CD14-positive monocyte (primary cell): ENCODE measurements around the gene FOXP1. TPM values are rescaled to one million over a fixed set of nuclear protein-coding genes. Genes with fewer than 3 reads are reported as not detected.
A peak's percentile ranks its signal among the peaks of the same experiment; 100 is the strongest.

Experiments
- DNase-seq, 3 donors: peaks; one replicate each; pipeline ENCODE4 v3.0.0-alpha.2; 2011 to 2022
- H2AFZ ChIP-seq: 2 replicates; pipeline ENCODE4 v1.6.0; 2012; ENCODE audit warnings: mild to moderate bottlenecking, low read depth, low read length, inconsistent platforms; ENCODE audit not compliant: insufficient read depth, poor library complexity, severe bottlenecking
- H3K27ac ChIP-seq, 2 donors: 1 replicate in 1 of 2; 2 replicates in 1 of 2; pipeline ENCODE4 v1.5.1; 2012 to 2013; ENCODE audit warnings: low read length in 2 of 2, control low read depth in 1 of 2, inconsistent platforms in 1 of 2, low read depth in 1 of 2, mild to moderate bottlenecking in 1 of 2
- H3K27me3 ChIP-seq, 2 donors: one replicate each; pipeline versions ENCODE4 v1.6.0 to v1.6.1; 2011 to 2013; ENCODE audit warnings: low read length in 2 of 2; ENCODE audit not compliant: control insufficient read depth in 2 of 2, insufficient read depth in 2 of 2
- H3K36me3 ChIP-seq, 2 donors: replicated peaks in 1 of 2; 1 replicate in 1 of 2; 2 replicates in 1 of 2; pipeline versions ENCODE4 v1.5.1 to v1.6.1; 2012 to 2013; ENCODE audit warnings: low read length in 2 of 2, control low read depth in 1 of 2, inconsistent platforms in 1 of 2, mild to moderate bottlenecking in 1 of 2; ENCODE audit not compliant: insufficient read depth in 2 of 2, control insufficient read depth in 1 of 2
- H3K4me1 ChIP-seq, 2 donors: 1 replicate in 1 of 2; 2 replicates in 1 of 2; pipeline versions ENCODE4 v1.5.1 to v1.6.1; 2012 to 2013; ENCODE audit warnings: low read length in 2 of 2, control low read depth in 1 of 2, inconsistent platforms in 1 of 2, mild to moderate bottlenecking in 1 of 2, moderate library complexity in 1 of 2; ENCODE audit not compliant: insufficient read depth in 2 of 2, control insufficient read depth in 1 of 2
- H3K4me2 ChIP-seq: replicated peaks from 2 replicates; pipeline ENCODE3; 2012; ENCODE audit warnings: low read length, moderate library complexity, mild to moderate bottlenecking; ENCODE audit not compliant: poor library complexity, severe bottlenecking; ENCODE audit errors: extremely low read depth
- H3K4me3 ChIP-seq, 3 experiments: fragments of 200-600 bp in 1 of 3; sonication (generic) in 1 of 3; replicated peaks in 1 of 3; 1 replicate in 2 of 3; 2 replicates in 1 of 3; pipeline ENCODE4 v1.5.1; 2011 to 2013; ENCODE audit warnings: low read length in 3 of 3, mild to moderate bottlenecking in 3 of 3, control low read depth in 2 of 3, low read depth in 2 of 3, inconsistent platforms in 1 of 3, moderate library complexity in 1 of 3
- H3K79me2 ChIP-seq: 2 replicates; pipeline ENCODE4 v1.6.0; 2012; ENCODE audit warnings: mild to moderate bottlenecking, control low read depth, inconsistent platforms, low read length, moderate library complexity; ENCODE audit not compliant: insufficient read depth
- H3K9ac ChIP-seq: 2 replicates; pipeline ENCODE4 v1.6.0; 2017; ENCODE audit warnings: low read length, mild to moderate bottlenecking; ENCODE audit not compliant: insufficient read depth, poor library complexity, severe bottlenecking
- H3K9me3 ChIP-seq, 2 donors: replicated peaks in 1 of 2; 1 replicate in 1 of 2; 2 replicates in 1 of 2; pipeline versions ENCODE4 v1.5.1 to v1.6.1; 2012 to 2013; ENCODE audit warnings: low read length in 2 of 2, control low read depth in 1 of 2; ENCODE audit not compliant: control insufficient read depth in 1 of 2, insufficient read depth in 1 of 2
- H4K20me1 ChIP-seq: 2 replicates; pipeline ENCODE4 v1.6.0; 2012; ENCODE audit warnings: mild to moderate bottlenecking, low read length, control low read depth, moderate library complexity; ENCODE audit not compliant: insufficient read depth
- H3K27ac Mint-ChIP-seq, 7 donors: one replicate each; pipeline ENCODE4 v1.8.0; 2020; ENCODE audit warnings: mild to moderate bottlenecking in 7 of 7, mixed read lengths in 7 of 7, moderate library complexity in 6 of 7, inconsistent platforms in 2 of 7
- H3K27me3 Mint-ChIP-seq, 3 donors: one replicate each; pipeline ENCODE4 v1.8.0; 2021 to 2022; ENCODE audit warnings: low read depth in 3 of 3, mild to moderate bottlenecking in 3 of 3, mixed read lengths in 3 of 3, moderate library complexity in 3 of 3, inconsistent platforms in 1 of 3
- H3K36me3 Mint-ChIP-seq, 2 donors: one replicate each; pipeline ENCODE4 v1.8.0; 2020; ENCODE audit warnings: mixed read lengths in 2 of 2, inconsistent platforms in 1 of 2, mild to moderate bottlenecking in 1 of 2
- H3K4me1 Mint-ChIP-seq: one replicate; pipeline ENCODE4 v1.8.0; 2020; ENCODE audit warnings: mild to moderate bottlenecking, mixed read lengths
- H3K4me3 Mint-ChIP-seq, 2 donors: one replicate each; pipeline ENCODE4 v1.8.0; 2020; ENCODE audit warnings: mild to moderate bottlenecking in 2 of 2, mixed read lengths in 2 of 2, moderate library complexity in 1 of 2
- H3K9me3 Mint-ChIP-seq, 7 donors: one replicate each; pipeline ENCODE4 v1.8.0; 2020 to 2022; ENCODE audit warnings: mixed read lengths in 7 of 7, mild to moderate bottlenecking in 6 of 7, moderate library complexity in 6 of 7, inconsistent platforms in 2 of 7
- CTCF ChIP-seq: fragments of 200-600 bp; IDR thresholded peaks from one replicate; pipeline ENCODE4 v1.8.0; 2022; ENCODE audit warnings: antibody characterized with exemption, mild to moderate bottlenecking
- WGBS: methylation state at CpG from one replicate; pipeline ENCODE4 v1.1.5; 2013; ENCODE audit warnings: missing lambda C conversion rate; ENCODE audit not compliant: insufficient coverage; 5-methylcytosine and 5-hydroxymethylcytosine counted together
- intact Hi-C, 2 donors: fragments of 100-400 bp; cut with micrococcal nuclease; formaldehyde crosslinking; loops; one replicate each; pipeline versions ENCODE4 v1.15.0 to v1.15.1; 2023
- polyA plus RNA-seq, 3 donors: library from polyadenylated mRNA; depleted of rRNA in 1 of 3; unstranded in 2 of 3; stranded (reverse) in 1 of 3; fragments of 300-500 nt in 2 of 3; fragments of >200 nt in 1 of 3; fragmentation: Illumina TruSeq in 2 of 3; gene quantifications; 1 replicate in 2 of 3; 2 replicates in 1 of 3; pipeline ENCODE4 v1.2.3, GENCODE V29; 2012 to 2021

FOXP1 gene
- polyA plus RNA-seq, 3 donors = 25.7 to 42.6 (median 27.8) TPM

GRCh38 chr3:71463617-71464016, 119.9 kb downstream of the FOXP1 start:
- H3K36me3 ChIP-seq = no peaks in the 10 kb centered on the region
- DNase-seq = no peak
- 0% methylated on average over 1 of the region's 3 CpGs for WGBS
- peaks cover 0 to 5% (median 0%) of the 10 kb centered on the region in 7 donors for H3K9me3 Mint-ChIP-seq
- peak overlapping the region in 1 of 2 donors; percentile 65 for H3K27ac ChIP-seq
- peaks cover 87% of the 10 kb centered on the region for H3K79me2 ChIP-seq
- peaks cover 25 to 42% of the 10 kb centered on the region in 2 donors for H3K36me3 Mint-ChIP-seq
- H3K27me3 ChIP-seq = no peaks in the 10 kb centered on the region
- H3K9ac ChIP-seq = no peak overlapping the region
- H3K4me3 ChIP-seq = no peak overlapping the region
- no peak for TF ChIP-seq CTCF
- H3K27ac Mint-ChIP-seq = peak overlapping the region in 5 of 7 donors; percentile 58 to 78 (median 68)
- H3K9me3 ChIP-seq = no peaks in the 10 kb centered on the region
- no peak overlapping the region for H3K4me3 Mint-ChIP-seq
- no peak overlapping the region for H2AFZ ChIP-seq
- peaks cover 0 to 3% (median 0%) of the 10 kb centered on the region in 3 donors for H3K27me3 Mint-ChIP-seq
- no peak overlapping the region for H3K4me2 ChIP-seq
- intact Hi-C loops = no loop called here
- peaks cover 28% of the 10 kb centered on the region for H4K20me1 ChIP-seq
- H3K4me1 Mint-ChIP-seq = peaks cover 50% of the 10 kb centered on the region
- H3K4me1 ChIP-seq = peaks cover 26 to 27% of the 10 kb centered on the region in 2 donors

GRCh38 chr3:71462586-71462985, 120.9 kb downstream of the FOXP1 start:
- Mint-ChIP-seq H3K27ac (peak overlapping the region in 2 of 7 donors; percentile 25 to 73), H3K27me3 (peaks cover 0 to 3% (median 0%) of the 10 kb centered on the region in 3 donors), H3K4me1 (peaks cover 53% of the 10 kb centered on the region), H3K9me3 (peaks cover 0 to 5% (median 0%) of the 10 kb centered on the region in 7 donors), H3K4me3 (no peak overlapping the region), H3K36me3 (peaks cover 22 to 40% of the 10 kb centered on the region in 2 donors)
- intact Hi-C loops = no loop called here
- H3K4me2 ChIP-seq = no peak overlapping the region
- no peak overlapping the region for H3K4me3 ChIP-seq
- peaks cover 22 to 24% of the 10 kb centered on the region in 2 donors for H3K4me1 ChIP-seq
- peaks cover 22% of the 10 kb centered on the region for H4K20me1 ChIP-seq
- TF ChIP-seq CTCF = no peak
- 100% methylated on average over 6 of the region's 7 CpGs for WGBS
- H2AFZ ChIP-seq = no peak overlapping the region
- H3K79me2 ChIP-seq = peaks cover 87% of the 10 kb centered on the region
- H3K27me3 ChIP-seq = no peaks in the 10 kb centered on the region
- no peak for DNase-seq
- H3K9me3 ChIP-seq = no peaks in the 10 kb centered on the region
- H3K36me3 ChIP-seq = no peaks in the 10 kb centered on the region
- peak overlapping the region in 1 of 2 donors; percentile 10 for H3K27ac ChIP-seq
- no peak overlapping the region for H3K9ac ChIP-seq
